IPS-15b (cell line): ENCODE measurements around the gene TOR1AIP2.

Experiments
- H3K27me3 ChIP-seq: one replicate; pipeline ENCODE4 v1.6.1; 2013; ENCODE audit warnings: low read length; ENCODE audit not compliant: control insufficient read depth, insufficient read depth
- H3K36me3 ChIP-seq: one replicate; pipeline ENCODE4 v1.6.1; 2013; ENCODE audit warnings: low read length; ENCODE audit not compliant: control insufficient read depth, insufficient read depth
- H3K4me1 ChIP-seq: one replicate; pipeline ENCODE4 v1.6.1; 2013; ENCODE audit warnings: mild to moderate bottlenecking, low read length; ENCODE audit not compliant: control insufficient read depth, insufficient read depth
- H3K4me3 ChIP-seq: one replicate; pipeline ENCODE4 v1.5.1; 2013; ENCODE audit warnings: low read depth, low read length
- H3K9ac ChIP-seq: one replicate; pipeline ENCODE4 v1.6.1; 2013; ENCODE audit warnings: low read depth, mild to moderate bottlenecking, low read length
- H3K9me3 ChIP-seq: one replicate; pipeline ENCODE4 v1.6.1; 2013; ENCODE audit warnings: mild to moderate bottlenecking, low read length; ENCODE audit not compliant: control insufficient read depth, insufficient read depth

Gene TOR1AIP2

DNA sequence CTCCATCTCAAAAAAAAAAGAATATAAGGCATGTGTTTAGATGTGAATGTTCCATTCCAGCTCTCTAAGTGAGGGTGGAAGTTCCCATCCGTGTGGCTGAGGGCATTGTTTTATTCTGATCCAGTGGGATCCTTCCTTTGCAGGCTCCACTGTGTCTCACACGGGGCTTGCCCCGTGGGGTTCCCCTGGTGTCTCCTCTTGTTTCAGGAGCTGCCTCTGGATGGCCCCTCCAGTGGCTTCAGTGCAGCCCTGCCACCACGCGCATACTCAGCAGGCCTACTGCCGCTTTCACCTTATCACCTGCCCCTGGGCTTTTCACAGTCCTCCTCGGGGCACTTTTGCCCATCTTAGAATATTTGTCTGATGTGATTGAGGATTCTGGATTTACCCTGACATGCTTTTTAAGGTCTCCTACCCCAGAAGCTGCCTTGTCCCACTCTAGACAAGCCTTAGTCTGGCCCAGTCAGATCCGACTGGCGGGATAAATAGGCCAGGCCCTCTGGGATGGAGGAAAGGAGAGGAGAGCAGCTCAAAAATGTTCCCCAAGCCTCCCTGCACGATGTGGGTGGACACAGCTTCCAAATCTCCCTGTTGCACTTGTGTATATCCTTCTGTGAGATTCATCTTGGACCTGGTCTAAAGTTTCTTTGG, 79.3 kb downstream of the TOR1AIP2 start:
- H3K4me1 ChIP-seq = no peaks in the 10 kb centered on the region
- H3K4me3 ChIP-seq = no peak overlapping the region
- H3K9ac ChIP-seq = no peak overlapping the region
- no peaks in the 10 kb centered on the region for H3K9me3 ChIP-seq
- no peaks in the 10 kb centered on the region for H3K36me3 ChIP-seq
- no peaks in the 10 kb centered on the region for H3K27me3 ChIP-seq

- Histone ChIP-seq H3K27me3 (no peaks in the 10 kb centered on the region), H3K36me3 (no peaks in the 10 kb centered on the region), H3K9me3 (no peaks in the 10 kb centered on the region), H3K4me3 (no peak overlapping the region), H3K4me1 (no peaks in the 10 kb centered on the region), H3K9ac (no peak overlapping the region)
Measured at GRCh38 chr1:179794669-179795068, 82.9 kb downstream of the TOR1AIP2 start.

DNA sequence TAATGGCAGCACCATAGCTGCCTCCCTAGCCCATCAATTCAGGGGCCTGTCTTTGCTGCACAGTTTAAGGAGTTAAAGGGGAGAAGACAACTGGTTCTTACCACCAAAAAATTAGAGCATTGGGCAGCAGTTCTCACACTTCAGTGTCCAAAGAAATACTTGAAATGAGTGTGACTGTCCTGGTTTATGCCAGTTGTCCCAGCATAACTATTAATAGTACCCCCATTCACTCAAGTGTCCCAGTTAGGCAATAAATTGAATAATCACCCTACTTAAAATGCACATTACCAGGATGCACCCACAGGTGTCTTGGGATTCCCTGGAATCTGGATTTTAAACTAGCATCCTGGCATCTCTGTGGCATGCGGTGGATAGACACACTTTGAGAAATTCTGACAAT, 83.5 kb downstream of the TOR1AIP2 start:
- no peaks in the 10 kb centered on the region for H3K4me1 ChIP-seq
- H3K36me3 ChIP-seq = no peaks in the 10 kb centered on the region
- no peak overlapping the region for H3K9ac ChIP-seq
- H3K4me3 ChIP-seq = no peak overlapping the region
- no peaks in the 10 kb centered on the region for H3K27me3 ChIP-seq
- no peaks in the 10 kb centered on the region for H3K9me3 ChIP-seq

GRCh38 chr1:179793281-179793680, 84.3 kb downstream of the TOR1AIP2 start:
- Histone ChIP-seq H3K27me3 (no peaks in the 10 kb centered on the region), H3K4me3 (no peak overlapping the region), H3K36me3 (no peaks in the 10 kb centered on the region), H3K4me1 (peaks cover 4% of the 10 kb centered on the region), H3K9ac (no peak overlapping the region), H3K9me3 (no peaks in the 10 kb centered on the region)
